GM20000 (cell line): ENCODE measurements around the gene SQSTM1.

Experiments
- DNase-seq: peaks from one replicate; pipeline ENCODE4 v3.0.0; 2012; ENCODE audit warnings: low spot score
- CTCF ChIP-seq: IDR thresholded peaks from 2 replicates; pipeline ENCODE4 v1.5.1; 2012; ENCODE audit warnings: mild to moderate bottlenecking, control low read depth; ENCODE audit errors: extremely low read depth, missing control alignments

Gene SQSTM1

GRCh38 chr5:179822444-179822990 is 1.8 kb downstream of the SQSTM1 start:
- no peak for DNase-seq
- TF ChIP-seq CTCF: no peak

- TF ChIP-seq CTCF: no peak
- DNase-seq: no peak
Observed at GRCh38 chr5:179823937-179824744, 3.4 kb downstream of the SQSTM1 start.

DNA sequence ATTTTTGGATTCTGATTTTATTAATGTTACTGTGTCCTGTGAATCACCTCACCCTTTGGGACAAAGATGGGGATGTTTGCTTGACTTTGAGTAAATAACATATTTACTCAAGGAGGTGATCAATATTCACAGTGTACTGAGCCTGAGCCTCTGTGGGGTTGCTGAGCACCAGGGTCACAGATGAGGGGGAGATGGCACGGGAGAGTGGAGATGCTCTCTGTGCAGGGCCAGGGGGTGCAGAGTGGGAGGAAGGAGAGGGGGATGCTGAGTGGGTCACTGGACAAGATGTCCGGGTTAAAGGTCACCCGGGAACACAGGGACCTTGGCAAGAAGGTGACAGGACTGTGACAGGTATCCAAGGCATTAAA is 4.0 kb downstream of the SQSTM1 start:
- no peak for TF ChIP-seq CTCF
- no peak for DNase-seq

DNA sequence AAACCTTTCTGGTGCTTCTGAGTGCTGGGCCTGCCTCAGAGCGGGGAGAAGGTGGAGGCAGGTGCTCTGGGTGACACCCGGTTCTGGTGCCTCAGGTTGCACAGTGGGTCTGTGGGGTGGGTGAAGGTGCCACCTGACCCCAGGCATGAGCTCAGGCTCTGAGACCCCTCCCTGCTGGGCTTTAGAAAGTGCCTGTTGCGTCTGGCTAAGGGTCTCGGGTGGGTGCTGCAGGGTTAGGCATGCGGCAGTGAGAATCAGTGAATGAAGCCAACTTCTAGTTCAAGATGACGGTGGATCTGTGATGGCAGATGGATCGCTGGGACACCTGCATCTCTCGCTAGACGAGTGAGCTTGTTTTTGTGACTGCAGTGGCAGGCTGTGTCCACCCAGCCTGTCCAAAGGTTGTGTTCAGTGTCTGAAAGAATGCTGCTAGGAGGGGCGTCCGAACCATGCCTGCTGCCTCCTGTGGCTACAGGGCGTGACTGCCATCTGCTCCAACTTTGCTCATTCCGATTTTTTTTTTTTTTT is 5.0 kb downstream of the SQSTM1 start:
- TF ChIP-seq CTCF: no peak
- DNase-seq: no peak

GRCh38 chr5:179827680-179828079 is 7.0 kb downstream of the SQSTM1 start:
- TF ChIP-seq CTCF: no peak
- no peak for DNase-seq

- no peak for TF ChIP-seq CTCF
- no peak for DNase-seq
Observed at GRCh38 chr5:179828756-179829421, 8.2 kb downstream of the SQSTM1 start.
